ENCODE results near the gene KLHL25.

The KLHL25 gene

GRCh38 chr15:85762756-85763127 is 32.0 kb downstream of the KLHL25 start:
- in situ Hi-C loops (cut with MboI; ENCODE audit: low sequenced_read_pairs), result loop anchor here (10.0 kb wide), 1 partner anchor 72 kb away; no protein-coding TSS in a partner anchor

GRCh38 chr15:85762039-85762755 is 32.5 kb downstream of the KLHL25 start:
- in situ Hi-C loops (cut with MboI; ENCODE audit: low sequenced_read_pairs), result loop anchor here (10.0 kb wide), 1 partner anchor 73 kb away; no protein-coding TSS in a partner anchor

DNA sequence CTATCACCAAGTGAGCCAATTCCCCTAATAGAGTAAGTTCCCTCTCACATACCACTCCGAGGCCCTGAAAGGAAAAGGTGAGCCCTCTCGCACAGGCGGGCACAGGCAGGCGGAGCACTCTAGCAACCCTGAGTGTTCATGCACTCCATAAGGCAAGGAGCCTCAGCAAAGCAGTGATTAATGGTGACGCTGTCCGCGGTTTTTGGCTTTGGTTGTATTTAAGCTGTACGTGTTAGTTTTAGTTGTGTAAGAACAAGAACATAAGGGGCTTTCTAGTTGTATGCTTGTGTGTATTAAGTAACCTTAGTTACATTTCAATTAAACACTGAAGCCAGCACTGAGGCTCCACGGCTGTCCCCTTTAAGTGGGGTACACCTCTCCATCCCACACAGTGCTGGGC is 33.1 kb downstream of the KLHL25 start:
- in situ Hi-C loops (cut with MboI; ENCODE audit: low sequenced_read_pairs), result loop anchor here (10.0 kb wide), 1 partner anchor 73 kb away; no protein-coding TSS in a partner anchor

- in situ Hi-C loops (cut with MboI; ENCODE audit: low sequenced_read_pairs), result loop anchor here (10.0 kb wide), 1 partner anchor 74 kb away; no protein-coding TSS in a partner anchor
Measured at GRCh38 chr15:85760531-85761371, 34.0 kb downstream of the KLHL25 start.

DNA sequence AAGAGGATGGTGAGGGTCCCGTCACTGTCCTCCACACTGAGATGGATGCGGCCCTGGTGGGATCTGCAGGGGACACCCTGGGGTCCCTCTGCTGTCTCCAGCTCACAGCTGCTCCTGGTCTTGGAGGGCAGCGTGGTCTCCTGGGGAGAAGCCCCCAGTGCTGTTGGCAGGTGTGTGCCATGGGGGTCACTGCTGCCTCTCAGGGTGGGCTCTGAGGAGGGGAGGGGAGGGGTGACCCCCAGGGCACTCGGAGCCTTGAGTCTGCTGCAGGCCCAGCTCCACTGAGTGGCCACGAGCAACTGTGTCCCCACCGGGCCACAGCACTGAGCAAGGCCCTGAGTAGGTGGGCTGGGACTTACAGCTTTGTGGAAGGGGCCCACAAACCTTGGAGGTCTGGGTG is 34.7 kb downstream of the KLHL25 start:
- in situ Hi-C loops (cut with MboI; ENCODE audit: low sequenced_read_pairs), result loop anchor here (10.0 kb wide), 1 partner anchor 75 kb away; no protein-coding TSS in a partner anchor

- in situ Hi-C loops (cut with MboI; ENCODE audit: low sequenced_read_pairs), result no loop called here
Measured at GRCh38 chr15:85759376-85759775, 35.3 kb downstream of the KLHL25 start.

- in situ Hi-C loops (cut with MboI; ENCODE audit: low sequenced_read_pairs), result no loop called here
Measured at GRCh38 chr15:85758655-85758978, 36.1 kb downstream of the KLHL25 start.

DNA sequence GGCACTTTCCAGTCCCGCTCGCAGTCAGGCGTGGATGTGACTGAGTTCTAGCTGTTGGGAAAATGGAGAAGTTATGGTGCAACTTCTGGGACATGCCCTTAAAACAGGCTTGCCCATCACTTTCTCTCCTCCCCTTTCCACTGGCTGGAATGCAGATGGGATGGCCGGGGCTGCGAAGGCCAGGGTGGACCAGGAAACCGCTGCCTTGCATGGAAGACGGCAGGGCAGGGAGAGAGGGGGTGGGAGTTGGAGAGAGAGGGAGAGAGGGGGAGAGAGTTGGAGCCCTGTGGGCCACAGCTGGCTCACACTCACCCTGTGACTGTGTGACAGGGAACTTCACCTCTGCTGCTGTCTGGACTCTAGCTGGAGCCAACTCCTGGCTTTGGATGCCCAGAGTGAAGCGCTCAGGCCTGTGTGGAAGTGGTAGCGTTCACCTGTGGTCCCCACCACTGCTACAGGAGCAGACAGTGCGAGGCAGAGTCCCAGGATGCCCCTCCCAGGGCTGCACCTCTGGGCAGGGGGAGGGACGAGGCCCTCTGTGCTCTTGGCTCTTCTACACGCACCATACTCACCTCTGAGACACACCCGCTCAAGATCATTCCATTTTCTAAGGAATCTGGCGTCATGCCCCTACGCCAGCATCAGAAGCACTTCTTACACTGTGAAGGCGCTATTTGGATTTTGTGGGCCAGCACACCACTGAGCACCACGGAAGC is 36.6 kb downstream of the KLHL25 start:
- in situ Hi-C loops (cut with MboI; ENCODE audit: low sequenced_read_pairs), result no loop called here

DNA sequence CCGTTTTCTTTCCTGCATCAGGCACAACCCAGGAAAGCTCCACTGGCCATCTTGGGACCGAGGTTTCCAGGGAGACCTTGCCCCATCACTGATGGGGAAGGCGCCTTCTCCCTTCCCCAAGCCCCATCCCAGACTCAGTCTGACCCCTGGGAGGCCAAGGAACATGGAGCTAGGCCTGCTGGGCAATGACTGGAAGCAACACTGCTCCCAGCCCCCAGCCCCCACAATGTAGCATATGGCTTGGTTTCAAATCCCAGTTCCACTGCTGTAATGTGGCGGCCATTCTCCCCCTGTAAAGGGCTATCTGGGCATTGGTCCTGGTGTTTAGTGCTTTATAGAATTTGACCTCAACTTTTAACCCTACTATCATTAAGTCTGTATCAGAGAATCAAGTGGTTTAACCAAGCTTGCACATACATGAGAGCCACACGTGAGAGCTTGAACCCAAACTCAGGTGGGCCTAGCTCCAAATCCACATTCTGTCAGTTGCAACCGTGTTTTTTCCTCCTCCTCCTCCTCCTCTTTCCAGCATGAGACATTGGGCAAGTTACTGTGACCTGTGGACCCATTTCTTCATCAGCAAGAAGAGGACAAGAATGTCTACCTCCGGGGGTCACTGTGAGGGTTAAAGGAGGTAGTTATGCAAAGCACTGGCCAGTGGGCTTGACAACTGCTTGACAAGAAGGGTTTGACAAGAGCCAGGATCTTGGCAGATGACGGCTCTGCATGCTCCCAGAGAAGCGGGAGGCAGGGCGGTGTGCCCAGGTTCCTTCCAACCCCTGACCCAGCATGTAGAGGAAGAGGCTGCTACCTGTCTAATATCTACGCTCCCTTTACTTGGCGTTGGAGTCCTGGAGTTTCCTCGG is 37.4 kb downstream of the KLHL25 start:
- in situ Hi-C loops (cut with MboI; ENCODE audit: low sequenced_read_pairs), result no loop called here

DNA sequence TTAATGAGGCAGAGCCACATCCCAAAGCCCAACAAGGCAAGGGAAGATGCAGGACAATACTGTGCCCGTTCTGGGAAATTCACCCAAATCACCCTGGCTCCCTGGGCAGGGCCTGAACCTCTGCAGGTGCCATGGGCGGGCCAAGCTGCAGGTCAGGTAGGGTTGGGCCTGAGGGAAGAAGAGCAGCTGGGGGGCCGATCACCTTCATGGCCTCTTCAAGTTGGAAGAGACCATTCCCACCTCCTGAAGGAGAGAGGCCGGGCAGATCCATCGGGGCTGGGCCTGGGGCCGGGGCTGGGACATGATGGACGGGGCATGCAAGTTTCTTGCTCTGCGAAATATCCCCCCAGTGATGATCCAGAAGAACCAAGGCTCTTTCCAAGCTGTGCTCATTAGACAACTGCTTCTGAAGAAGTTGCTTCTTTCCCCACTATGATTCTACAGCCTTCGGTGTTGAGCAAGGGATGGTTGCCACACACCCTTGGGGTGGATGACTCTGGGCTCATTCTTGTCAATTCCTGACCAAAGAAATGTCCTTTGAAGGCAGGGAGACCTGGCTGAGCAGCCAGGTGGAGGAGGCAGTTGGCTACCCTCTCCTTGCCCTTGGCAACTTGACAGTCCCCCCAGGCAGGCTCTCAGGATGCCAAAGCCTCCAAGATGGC is 38.2 kb downstream of the KLHL25 start:
- in situ Hi-C loops (cut with MboI; ENCODE audit: low sequenced_read_pairs), result no loop called here

DNA sequence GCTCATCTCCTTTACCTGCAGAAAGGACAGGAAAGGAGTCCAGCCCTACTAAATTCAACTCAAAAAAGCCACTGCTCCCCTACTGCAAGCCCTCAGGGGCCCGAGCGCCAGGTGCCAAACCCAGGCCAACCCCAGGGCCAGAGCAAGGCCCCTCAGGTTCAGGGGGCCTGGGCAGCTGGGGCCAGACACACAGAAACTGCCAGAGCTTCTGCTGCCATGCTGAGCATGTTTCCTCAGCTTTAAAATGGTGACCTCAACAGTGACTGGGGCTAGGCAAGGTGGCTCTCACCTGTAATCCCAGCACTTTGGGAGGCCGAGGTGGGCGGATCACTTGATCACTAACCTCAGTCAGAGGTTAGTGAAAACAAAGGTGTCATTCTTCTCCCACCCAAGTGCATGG is 38.8 kb downstream of the KLHL25 start:
- in situ Hi-C loops (cut with MboI; ENCODE audit: low sequenced_read_pairs), result no loop called here

DNA sequence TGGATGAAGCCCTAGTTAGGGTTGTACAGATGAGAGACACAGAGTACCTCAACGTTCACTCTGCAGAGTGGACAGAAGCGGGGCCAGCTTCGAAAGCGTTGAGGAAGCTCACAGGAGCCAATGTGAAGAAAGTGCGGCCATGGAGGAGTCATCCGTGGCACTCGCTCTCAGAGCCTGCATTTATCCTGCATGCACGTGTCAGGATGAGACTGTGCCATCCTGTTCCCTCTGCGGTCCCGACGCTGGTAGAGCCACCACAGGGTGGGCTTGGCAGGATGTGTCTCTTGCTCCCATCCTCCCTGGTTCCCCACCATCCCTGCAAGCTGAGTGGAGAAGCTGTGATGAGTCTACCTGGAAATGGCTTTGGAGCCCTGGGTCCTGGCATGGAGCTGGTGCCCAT is 39.3 kb downstream of the KLHL25 start:
- in situ Hi-C loops (cut with MboI; ENCODE audit: low sequenced_read_pairs), result no loop called here

GRCh38 chr15:85754989-85755388 is 39.7 kb downstream of the KLHL25 start:
- in situ Hi-C loops (cut with MboI; ENCODE audit: low sequenced_read_pairs), result no loop called here

GRCh38 chr15:85753791-85754452 is 40.8 kb downstream of the KLHL25 start:
- in situ Hi-C loops (cut with MboI; ENCODE audit: low sequenced_read_pairs), result no loop called here

GRCh38 chr15:85753261-85753660 is 41.5 kb downstream of the KLHL25 start:
- in situ Hi-C loops (cut with MboI; ENCODE audit: low sequenced_read_pairs), result no loop called here

- in situ Hi-C loops (cut with MboI; ENCODE audit: low sequenced_read_pairs), result no loop called here
Measured at GRCh38 chr15:85752491-85752961, 42.2 kb downstream of the KLHL25 start.

DNA sequence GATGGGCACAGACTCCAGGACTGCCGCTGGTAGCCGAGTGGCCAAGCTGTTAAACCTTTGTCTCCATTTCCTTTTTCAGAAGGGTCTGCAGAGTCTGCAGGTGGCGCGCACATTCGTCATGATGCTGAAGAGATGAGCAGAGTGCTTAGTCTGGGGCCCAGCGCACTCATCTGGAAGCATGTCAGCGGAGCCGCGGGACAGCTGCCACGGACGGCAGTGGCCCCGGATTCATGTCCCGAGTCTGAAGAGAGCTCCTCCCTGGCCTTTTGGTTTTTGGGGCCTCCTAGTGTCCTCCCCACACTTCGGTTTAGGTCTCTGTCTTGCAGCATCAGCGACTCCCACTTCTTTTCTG is 42.6 kb downstream of the KLHL25 start:
- in situ Hi-C loops (cut with MboI; ENCODE audit: low sequenced_read_pairs), result no loop called here

- in situ Hi-C loops (cut with MboI; ENCODE audit: low sequenced_read_pairs), result no loop called here
Measured at GRCh38 chr15:85751291-85752123, 43.2 kb downstream of the KLHL25 start.
